ENCODE results near the gene MOB2.

DNA sequence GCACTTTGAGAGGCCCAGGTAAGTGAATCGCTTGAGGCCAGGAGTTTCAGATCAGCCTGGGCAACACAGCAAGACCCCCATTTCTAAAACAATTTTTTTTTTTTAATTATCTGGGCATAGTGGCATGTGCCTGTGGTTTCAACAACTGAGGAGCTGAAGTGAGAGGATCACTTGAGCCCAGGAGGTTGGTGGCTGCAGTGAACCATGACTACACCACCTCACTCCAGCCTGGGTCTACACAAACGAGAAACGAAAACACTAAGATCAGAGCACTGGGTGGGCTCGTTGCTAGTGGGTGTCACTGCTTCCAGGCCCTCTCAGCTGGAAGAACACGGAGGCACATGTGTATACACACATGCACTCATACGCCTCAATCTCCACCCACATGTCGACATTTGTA lies 4.1 kb upstream of the MOB2 start:
- TF ChIP-seq, protein P1, sequence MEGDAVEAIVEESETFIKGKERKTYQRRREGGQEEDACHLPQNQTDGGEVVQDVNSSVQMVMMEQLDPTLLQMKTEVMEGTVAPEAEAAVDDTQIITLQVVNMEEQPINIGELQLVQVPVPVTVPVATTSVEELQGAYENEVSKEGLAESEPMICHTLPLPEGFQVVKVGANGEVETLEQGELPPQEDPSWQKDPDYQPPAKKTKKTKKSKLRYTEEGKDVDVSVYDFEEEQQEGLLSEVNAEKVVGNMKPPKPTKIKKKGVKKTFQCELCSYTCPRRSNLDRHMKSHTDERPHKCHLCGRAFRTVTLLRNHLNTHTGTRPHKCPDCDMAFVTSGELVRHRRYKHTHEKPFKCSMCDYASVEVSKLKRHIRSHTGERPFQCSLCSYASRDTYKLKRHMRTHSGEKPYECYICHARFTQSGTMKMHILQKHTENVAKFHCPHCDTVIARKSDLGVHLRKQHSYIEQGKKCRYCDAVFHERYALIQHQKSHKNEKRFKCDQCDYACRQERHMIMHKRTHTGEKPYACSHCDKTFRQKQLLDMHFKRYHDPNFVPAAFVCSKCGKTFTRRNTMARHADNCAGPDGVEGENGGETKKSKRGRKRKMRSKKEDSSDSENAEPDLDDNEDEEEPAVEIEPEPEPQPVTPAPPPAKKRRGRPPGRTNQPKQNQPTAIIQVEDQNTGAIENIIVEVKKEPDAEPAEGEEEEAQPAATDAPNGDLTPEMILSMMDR (IDR thresholded peaks at IDR 0.05): no peak
- TF ChIP-seq POLR2A (IDR thresholded peaks at IDR 0.05): no peak

All from ovary (tissue), 3 donors.